NCI-H1436 treated with DMSO at 0.1 percent for 48 hours (cell line): ENCODE data around the gene DUS1L.

Experiments
- DNase-seq: peaks from one replicate; lab custom pipeline; 2025; lab: John Stamatoyannopoulos, UW

The DUS1L gene

DNA sequence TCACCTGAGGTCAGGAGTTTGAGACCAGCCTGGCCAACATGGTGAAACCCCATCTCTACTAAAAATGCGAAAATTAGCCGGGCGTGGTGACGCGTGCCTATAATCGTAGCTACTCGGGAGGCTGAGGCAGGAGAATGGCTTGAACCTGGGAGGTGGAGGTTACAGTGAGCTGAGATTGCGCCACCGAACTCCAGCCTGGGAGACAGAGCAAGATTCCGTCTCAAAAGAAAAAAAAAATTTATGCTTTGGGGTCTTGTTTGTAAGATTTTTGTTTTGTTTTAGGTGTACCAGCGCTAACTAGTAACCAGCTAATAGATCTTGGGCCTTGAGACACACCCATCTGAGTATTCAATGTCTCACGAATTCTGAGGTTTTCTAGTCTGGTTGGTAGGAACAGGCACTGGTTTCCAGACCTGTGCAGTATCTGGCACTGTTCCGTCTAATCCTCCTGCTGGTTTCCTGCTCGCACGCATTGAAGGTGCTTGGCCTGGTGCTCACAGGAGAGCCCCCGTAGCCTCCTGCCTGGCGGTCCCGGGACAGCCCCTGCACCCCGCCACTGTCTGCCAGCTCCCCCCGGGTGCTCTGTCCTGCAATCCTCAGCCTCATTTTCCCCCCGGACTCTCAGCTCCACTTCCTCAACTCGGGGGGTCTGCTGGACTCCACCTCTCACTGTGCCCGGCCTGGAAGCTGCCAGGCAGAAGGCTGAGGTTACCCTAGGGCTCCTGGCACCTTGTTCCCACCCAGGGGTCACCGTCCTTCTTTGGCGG is 10.6 kb upstream of the DUS1L start:
- no peak for DNase-seq

DNA sequence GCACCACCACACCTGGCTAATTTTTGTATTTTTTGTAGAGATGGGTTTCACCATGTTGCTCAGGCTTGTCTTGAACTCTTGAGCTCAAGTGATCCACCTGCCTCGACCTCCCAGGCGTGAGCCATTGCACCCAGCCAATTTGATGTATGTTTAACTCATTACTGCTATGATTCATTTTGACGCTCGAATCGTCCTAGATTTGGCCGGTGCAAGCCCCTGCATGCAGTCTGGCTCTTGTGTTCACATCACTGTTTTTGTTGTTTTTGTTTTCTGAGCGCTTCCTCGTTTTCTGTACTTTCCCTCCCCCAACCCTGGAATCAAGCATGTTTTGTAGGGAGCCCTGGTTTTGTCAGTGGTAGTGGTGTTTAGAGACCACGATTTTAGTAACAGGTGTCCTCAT is 7.8 kb upstream of the DUS1L start:
- no peak for DNase-seq

DNA sequence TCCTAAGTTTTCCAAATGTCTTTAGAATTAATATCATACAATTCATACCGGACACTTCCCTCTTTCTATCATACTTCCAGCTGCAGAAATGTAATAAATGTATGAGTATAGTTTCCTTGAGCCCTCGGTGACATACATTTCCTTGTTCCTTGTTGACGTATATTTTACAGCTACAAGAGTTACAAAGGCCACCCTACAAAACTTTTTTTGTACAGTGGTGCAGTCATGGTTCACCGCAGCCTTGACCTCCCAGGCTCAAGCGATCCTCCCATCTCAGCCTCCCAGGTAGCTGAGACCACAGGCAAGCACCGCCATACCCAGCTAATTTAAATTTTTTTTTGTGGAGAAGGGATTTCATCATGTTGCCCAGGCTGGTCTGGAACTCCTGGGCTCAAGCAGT is 7.2 kb upstream of the DUS1L start:
- DNase-seq: no peak

GRCh38 chr17:82070611-82071010 is 5.0 kb upstream of the DUS1L start:
- no peak for DNase-seq

GRCh38 chr17:82065193-82065637 is 389 bp downstream of the DUS1L start:
- DNase-seq: no peak

DNA sequence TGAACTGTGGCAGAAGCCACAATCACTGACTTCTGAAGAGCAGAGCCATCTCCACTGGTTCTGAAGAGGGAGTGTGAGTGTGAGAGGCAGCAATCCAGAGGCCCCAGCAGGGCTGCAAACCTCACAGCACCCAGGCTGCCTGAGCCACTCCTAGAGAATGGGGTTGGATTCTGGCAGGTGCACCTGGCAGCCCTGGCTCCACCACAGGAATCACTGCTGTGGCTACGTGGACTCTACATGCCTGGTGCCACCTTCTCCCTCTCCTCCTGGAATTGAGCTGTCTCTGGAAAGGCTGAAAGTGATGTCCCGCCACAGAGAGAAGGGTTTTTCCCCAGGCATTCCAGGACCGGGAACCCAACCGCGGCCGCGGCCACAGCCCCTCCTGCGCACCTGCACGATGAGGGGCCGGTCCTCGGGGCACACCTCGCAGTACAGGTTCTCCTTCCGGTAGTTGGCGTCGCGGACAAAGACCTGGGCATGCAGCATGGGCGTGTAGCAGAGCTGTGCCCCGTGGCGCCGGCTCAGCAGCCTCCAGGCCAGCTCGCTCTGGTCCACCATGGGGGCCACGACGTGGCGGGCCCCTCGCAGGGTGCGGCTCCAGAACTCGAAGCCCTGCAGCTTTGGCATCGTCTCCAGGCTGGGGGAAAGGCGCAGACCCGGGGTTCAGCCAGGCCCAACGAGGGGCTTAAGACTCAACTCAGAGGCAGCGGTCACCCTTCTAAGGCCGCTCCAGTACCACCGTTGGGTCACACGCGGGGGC is 991 bp downstream of the DUS1L start:
- no peak for DNase-seq

- no peak for DNase-seq
Measured at GRCh38 chr17:82063424-82064415, 1.9 kb downstream of the DUS1L start.

DNA sequence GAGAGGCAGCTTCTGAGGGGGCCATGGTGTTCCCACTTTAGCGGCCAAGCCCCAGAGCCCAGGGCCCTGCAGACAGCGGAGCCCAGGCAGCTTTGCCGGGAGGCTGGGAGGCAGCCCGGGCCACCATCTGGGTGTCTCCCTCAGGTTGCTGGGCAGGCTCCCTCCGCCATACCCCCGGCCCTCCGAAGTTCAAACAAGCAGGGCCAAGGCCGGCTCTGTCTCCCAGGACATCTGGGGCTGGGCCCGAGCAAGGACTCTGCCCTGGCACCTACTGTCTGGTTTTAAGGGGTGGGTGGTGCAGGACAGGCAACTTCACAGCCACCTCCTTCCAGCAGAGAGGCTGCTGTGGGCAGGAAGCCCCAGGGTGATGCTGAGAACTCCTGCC is 2.6 kb downstream of the DUS1L start:
- DNase-seq: no peak

DNA sequence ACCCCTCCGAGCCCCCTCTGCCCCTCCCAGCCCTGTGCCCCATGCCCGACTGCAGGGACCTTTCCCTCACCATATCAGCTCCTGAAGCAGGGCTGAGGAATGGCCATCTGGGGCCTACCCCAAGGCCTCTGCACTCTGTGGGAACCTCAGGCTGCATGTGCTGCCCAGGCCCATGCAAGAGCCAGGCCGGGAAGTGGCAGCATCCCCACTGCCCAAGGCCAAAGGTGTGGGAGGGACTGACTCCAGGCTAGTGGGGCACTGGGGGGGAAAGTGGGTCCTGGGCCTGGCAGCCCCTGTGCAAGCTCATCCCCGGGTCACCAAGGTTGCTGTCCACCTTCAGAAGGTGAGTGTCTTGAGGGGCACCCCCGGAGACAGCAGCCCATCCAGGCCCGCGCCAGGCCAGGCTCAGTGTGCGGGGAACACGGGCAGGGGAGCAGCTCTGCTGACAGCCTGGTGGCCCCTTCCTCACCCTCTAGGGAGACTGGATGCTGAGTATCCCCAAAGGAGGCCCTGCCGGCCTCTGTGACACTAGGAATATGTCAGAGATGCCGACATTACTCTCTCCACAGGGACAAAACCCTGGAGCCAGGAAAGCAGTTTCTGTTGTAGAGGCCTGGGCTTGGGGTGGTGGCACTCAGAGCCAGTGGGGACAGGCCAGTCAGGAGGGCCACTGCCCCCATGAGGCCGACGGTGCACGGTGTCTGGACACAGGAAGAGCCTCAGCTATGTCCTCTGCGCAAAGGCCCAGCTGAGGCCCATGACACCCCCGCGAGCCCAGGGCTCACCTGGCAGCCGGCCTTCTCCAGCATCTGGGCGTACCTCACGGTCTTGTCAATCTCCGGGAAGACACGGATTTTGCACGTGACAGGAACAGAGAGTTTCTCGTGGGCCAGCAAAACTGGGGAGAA is 3.3 kb downstream of the DUS1L start:
- no peak for DNase-seq

GRCh38 chr17:82061047-82061925 is 4.3 kb downstream of the DUS1L start:
- no peak for DNase-seq

DNA sequence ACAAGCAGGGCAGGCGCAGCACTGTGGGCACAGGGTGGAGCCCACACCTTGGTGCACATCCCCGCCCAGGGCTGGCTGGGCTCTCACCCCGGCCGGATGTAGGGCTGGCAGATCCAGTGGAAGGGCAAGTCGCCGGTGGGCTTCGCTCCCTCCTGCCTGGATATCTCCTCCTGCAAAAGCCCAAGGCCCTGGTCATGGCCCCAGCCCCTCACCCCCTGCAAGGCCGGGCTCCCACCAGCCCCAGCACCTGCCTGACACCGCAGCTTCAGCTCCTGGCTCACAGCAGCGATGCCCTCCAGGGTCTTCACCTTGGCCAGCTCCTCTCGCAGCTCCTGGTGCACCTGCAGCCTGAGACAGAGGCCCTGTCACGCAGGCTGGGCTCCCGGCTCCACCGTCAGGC is 5.0 kb downstream of the DUS1L start:
- no peak for DNase-seq

DNA sequence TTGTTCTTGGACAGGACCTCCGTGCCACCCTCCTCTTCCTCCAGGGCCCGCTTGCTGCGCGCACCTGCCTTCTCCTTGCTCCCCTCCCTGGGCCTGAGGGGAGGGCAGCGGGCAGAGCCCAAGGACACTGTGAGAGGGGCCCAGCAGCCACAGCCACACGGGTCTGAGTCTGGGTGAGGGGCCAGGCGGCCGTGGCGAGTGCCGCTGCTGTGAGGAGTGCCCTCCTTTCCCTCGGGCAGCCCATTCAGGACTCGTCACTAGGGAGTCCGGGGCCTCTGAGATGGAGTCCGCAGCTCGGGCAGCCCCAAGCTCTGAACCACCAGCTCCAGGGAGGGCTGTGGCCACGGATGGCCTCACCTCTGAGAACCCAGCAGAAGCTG is 5.6 kb downstream of the DUS1L start:
- no peak for DNase-seq

GRCh38 chr17:82059272-82060000 is 6.2 kb downstream of the DUS1L start:
- no peak for DNase-seq

- no peak for DNase-seq
Measured at GRCh38 chr17:82058855-82059249, 6.8 kb downstream of the DUS1L start.

GRCh38 chr17:82058230-82058854 is 7.3 kb downstream of the DUS1L start:
- no peak for DNase-seq

DNA sequence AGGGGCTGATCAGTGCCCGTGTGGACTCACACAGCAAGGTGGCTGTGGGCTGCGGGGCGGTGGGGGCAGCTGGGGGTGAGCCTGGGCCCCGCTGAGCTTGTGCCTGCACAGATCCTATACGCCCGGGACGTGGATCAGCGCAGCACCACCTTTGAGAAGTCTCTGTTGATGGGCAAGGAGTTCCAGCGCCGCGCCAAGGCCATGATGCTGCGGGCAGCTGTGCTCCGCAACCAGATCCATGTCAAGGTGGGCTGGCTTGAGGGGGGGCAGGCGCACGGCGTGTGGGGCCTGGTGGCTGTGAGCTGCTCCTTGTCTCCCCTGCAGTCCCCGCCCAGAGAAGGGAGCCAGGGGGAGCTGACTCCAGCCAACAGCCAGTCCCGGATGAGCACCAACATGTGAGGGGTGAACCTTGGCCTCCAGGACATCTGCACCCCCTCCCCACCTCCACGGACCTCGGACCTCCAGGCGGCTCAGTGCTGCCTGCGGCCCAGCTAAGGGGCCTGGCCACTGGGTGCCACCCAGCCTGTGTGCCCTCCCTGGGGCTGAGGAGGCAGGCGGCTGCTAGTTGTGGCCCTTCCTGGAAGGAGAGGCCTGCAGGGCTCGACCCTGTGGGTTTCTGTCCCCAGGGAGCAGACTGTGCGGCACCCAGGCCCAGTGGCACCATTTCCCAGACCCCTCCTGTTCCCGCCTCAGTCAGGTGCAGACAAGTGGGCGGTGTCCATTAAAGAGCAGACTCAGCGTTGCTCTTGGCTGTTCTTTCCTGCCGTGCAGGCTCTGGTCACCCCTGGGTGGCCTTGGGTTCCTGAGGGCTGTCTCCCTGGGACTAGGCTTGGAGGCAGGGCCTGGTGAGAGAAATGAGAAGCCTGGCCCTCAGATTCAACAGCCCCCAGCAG is 8.6 kb downstream of the DUS1L start:
- no peak for DNase-seq

DNA sequence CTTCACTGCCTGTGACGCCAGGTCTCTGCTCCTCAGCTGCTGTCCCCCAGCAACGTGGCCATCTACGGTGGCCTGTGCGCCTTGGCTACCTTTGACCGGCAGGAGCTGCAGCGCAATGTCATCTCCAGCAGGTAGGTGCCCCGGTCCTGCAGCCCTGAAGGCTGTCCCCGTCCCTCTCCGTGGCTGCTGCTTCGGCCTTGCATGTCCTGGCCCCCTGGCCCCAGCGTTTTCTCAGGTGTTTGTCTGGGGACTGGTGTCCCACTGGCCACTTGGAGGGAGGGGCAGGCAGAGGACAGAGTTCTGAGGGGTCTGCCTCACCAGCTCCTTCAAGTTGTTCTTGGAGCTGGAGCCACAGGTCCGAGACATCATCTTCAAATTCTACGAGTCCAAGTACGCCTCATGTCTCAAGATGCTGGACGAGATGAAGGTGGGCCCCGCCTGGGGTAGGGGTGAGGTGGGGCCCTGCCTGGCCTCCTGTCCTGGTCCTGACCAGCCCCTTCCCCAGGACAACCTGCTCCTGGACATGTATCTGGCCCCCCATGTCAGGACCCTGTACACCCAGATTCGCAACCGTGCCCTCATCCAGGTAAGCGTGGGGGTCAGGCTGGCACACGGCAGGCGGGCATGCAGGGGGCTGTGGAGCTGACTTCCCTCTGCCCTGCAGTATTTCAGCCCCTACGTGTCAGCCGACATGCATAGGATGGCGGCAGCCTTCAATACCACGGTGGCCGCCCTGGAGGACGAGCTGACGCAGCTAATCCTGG is 9.5 kb downstream of the DUS1L start:
- no peak for DNase-seq
